Brain microvascular endothelial cell (primary cell): ENCODE measurements around the gene LAMP5.

ENCODE experiments used
- DNase-seq: peaks from one replicate; pipeline ENCODE4 v3.0.0-alpha.2; 2020
- H3K27ac ChIP-seq: fragments of 250-450 bp; sonication (Bioruptor Pico); 2 replicates; pipeline ENCODE4 v1.5.1; 2020; ENCODE audit warnings: mild to moderate bottlenecking, moderate library complexity
- H3K27me3 ChIP-seq: fragments of 250-450 bp; sonication (Bioruptor Pico); replicated peaks from 2 replicates; pipeline ENCODE4 v1.5.1; 2020; ENCODE audit warnings: mild to moderate bottlenecking
- H3K36me3 ChIP-seq: fragments of 250-450 bp; sonication (Bioruptor Pico); replicated peaks from 2 replicates; pipeline ENCODE4 v1.5.1; 2020; ENCODE audit warnings: mild to moderate bottlenecking
- H3K4me3 ChIP-seq: 2 replicates; pipeline ENCODE4 v1.5.1; 2011; ENCODE audit warnings: low read depth, mild to moderate bottlenecking, control low read depth, low read length, moderate library complexity
- in situ Hi-C: cut with HindIII; loops from 2 replicates; pipeline ENCODE4 v1.10.0; 2017; ENCODE audit warnings: low sequenced_read_pairs, low pct_ligation_motif_present
- TF ChIP-seq, protein P1 (sequence below): IDR thresholded peaks from 2 replicates; pipeline ENCODE4 v1.5.1; 2011; ENCODE audit warnings: low read depth, mild to moderate bottlenecking, moderate library complexity, low read length, control low read depth, inconsistent platforms; ENCODE audit errors: missing control alignments

Gene LAMP5

GRCh38 chr20:9573335-9574151 lies 59.2 kb downstream of the LAMP5 start:
- in situ Hi-C loops = no loop called here
- DNase-seq = no peak
- H3K36me3 ChIP-seq = no peaks in the 10 kb centered on the region
- TF ChIP-seq, protein P1, sequence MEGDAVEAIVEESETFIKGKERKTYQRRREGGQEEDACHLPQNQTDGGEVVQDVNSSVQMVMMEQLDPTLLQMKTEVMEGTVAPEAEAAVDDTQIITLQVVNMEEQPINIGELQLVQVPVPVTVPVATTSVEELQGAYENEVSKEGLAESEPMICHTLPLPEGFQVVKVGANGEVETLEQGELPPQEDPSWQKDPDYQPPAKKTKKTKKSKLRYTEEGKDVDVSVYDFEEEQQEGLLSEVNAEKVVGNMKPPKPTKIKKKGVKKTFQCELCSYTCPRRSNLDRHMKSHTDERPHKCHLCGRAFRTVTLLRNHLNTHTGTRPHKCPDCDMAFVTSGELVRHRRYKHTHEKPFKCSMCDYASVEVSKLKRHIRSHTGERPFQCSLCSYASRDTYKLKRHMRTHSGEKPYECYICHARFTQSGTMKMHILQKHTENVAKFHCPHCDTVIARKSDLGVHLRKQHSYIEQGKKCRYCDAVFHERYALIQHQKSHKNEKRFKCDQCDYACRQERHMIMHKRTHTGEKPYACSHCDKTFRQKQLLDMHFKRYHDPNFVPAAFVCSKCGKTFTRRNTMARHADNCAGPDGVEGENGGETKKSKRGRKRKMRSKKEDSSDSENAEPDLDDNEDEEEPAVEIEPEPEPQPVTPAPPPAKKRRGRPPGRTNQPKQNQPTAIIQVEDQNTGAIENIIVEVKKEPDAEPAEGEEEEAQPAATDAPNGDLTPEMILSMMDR = no peak
- no peaks in the 10 kb centered on the region for H3K27me3 ChIP-seq
- no peak overlapping the region for H3K27ac ChIP-seq
- no peak overlapping the region for H3K4me3 ChIP-seq

- in situ Hi-C loops = no loop called here
- DNase-seq = no peak
- H3K27me3 ChIP-seq = no peaks in the 10 kb centered on the region
Measured at GRCh38 chr20:9574181-9574580, 59.8 kb downstream of the LAMP5 start.

DNA sequence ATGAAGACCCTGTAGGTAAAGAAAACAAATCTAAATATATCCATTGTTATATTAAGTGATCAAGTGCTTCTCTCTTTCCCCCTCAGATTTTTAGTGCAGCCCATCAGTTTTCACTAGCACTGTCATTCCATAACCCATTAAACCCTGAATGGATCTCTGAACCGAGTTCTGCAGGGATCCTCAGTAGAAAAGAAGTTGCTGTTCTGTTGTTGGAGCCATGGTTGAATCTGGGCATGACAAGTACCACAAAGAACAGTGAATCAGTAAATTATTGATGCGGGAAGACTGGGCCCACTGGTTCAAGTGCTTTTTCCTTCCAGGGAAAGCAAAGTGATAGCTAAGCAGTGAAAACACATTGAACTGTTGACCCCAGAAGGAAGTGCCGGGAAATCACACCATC lies 60.4 kb downstream of the LAMP5 start:
- no peak for DNase-seq
- TF ChIP-seq, protein P1 = no peak
- in situ Hi-C loops = no loop called here
- Histone ChIP-seq H3K4me3 (no peak overlapping the region), H3K36me3 (no peaks in the 10 kb centered on the region), H3K27me3 (no peaks in the 10 kb centered on the region), H3K27ac (no peak overlapping the region)

More at GRCh38 chr20:9574181-9574580, 59.8 kb downstream of the LAMP5 start:
- no peak overlapping the region for H3K4me3 ChIP-seq
- TF ChIP-seq, protein P1 = no peak
- H3K27ac ChIP-seq = no peak overlapping the region
- no peaks in the 10 kb centered on the region for H3K36me3 ChIP-seq

- H3K4me3 ChIP-seq = no peak overlapping the region
- DNase-seq = no peak
- no peaks in the 10 kb centered on the region for H3K36me3 ChIP-seq
- no peaks in the 10 kb centered on the region for H3K27me3 ChIP-seq
- TF ChIP-seq, protein P1 = no peak
- no peak overlapping the region for H3K27ac ChIP-seq
- in situ Hi-C loops = no loop called here
Measured at GRCh38 chr20:9575836-9576235, 61.4 kb downstream of the LAMP5 start.

- Histone ChIP-seq H3K36me3 (no peaks in the 10 kb centered on the region), H3K27ac (no peak overlapping the region), H3K4me3 (no peak overlapping the region), H3K27me3 (no peaks in the 10 kb centered on the region)
- in situ Hi-C loops = no loop called here
- no peak for DNase-seq
- TF ChIP-seq, protein P1 = no peak
Measured at GRCh38 chr20:9576695-9577094, 62.3 kb downstream of the LAMP5 start.

- DNase-seq = no peak
- TF ChIP-seq, protein P1 = no peak
- H3K36me3 ChIP-seq = no peaks in the 10 kb centered on the region
- in situ Hi-C loops = no loop called here
- no peaks in the 10 kb centered on the region for H3K27me3 ChIP-seq
- no peak overlapping the region for H3K4me3 ChIP-seq
- no peak overlapping the region for H3K27ac ChIP-seq
Measured at GRCh38 chr20:9577397-9577796, 63.0 kb downstream of the LAMP5 start.
